Kidney capillary endothelial cell (primary cell): ENCODE results near the gene ABCD4.
A peak's percentile ranks its signal among the peaks of the same experiment; 100 is the strongest.

ENCODE experiments used
- DNase-seq: peaks from one replicate; pipeline ENCODE4 v3.0.0-alpha.2; 2018; ENCODE audit warnings: low spot score

Gene ABCD4

GRCh38 chr14:74302152-74302628, 544 bp downstream of the ABCD4 start:
- peak; percentile 72 for DNase-seq

DNA sequence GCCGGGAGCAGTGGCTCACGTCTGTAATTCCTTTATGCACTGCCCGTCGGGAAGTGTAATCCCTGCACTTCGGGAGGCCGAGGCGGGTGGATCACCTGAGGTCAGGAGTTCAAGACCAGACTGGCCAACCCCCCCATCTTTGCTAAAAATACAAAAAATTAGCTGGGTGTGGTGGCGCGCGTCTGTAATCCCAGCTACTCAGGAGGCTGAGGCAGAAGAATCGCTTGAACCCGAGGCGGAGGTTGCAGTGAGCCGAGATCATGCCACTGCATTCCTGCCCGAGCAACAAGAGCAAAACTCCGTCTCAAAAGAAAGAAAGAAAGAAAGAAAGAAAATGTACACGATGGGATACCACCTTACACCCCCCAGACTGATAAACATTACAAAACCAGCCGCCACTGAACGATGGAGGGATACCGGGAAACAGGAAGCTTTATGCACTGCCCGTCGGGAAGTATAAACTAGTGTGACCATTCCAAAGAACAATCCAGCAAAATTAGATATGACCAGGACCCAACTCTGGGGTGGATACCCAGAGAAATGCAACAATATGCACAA, 1.1 kb downstream of the ABCD4 start:
- DNase-seq, result no peak

DNA sequence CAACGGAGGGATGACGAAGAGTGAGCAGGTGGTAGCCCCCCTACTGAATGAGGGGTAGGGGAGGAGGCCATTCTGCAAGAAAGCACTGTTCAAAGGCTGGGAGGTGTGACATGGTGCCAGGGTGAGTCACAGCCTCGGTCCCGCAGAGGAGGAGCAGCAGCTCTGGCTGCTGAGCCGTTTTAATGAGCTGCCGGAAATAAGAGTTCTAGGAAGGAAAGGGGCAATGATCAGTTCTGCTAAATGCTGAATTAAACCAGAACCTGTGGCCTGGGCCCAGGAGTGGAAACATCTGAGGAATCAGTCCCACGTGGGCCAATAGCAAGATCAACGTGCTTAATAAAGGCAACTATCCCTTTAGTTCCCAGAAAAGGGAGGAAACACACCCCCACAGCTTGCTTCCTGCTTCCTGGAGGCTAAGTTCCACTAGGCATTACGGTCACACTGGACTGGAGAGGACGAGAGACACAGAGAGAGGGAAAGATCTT, 3.6 kb downstream of the ABCD4 start:
- peak; percentile 75 for DNase-seq

DNA sequence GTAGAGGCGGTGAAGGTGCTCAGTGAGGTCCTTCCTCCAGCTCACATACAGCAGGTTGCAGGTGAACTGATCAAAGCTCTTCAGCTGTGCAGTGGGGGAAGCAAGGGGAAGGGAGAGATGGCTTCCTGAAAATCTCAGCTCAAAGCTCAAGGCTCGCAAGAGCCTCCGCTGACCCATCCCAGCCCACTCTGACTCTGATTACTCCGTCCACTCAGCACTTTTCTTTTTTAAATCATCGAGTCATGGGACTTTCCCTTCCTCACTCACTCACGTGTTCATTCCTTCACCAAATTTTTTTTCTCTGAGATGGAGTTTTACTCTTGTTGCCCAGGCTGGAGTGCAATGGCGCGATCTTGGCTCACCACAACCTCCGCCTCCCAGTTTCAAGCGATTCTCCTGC, 4.7 kb downstream of the ABCD4 start:
- no peak for DNase-seq

DNA sequence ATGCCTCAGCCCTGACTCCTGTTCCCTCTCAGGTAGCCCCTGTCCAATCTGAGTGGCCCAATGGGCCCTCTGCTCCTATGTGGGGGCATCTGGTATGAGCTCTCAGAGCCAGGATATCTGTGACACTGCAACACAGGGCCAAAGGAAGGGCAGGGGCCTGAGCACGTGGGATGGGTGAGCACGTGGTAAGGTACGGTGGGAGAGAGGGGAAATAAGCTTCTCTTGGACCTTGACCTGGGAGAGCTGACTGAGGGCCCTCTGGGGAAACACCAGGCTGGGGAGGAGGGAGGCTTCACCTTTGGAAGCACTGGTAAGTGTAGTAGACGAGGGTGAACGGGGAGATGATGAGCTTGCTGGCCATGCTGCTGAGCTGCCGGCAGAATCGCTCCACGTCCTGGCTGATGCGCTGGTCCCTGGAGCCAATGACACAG, 6.7 kb downstream of the ABCD4 start:
- no peak for DNase-seq

DNA sequence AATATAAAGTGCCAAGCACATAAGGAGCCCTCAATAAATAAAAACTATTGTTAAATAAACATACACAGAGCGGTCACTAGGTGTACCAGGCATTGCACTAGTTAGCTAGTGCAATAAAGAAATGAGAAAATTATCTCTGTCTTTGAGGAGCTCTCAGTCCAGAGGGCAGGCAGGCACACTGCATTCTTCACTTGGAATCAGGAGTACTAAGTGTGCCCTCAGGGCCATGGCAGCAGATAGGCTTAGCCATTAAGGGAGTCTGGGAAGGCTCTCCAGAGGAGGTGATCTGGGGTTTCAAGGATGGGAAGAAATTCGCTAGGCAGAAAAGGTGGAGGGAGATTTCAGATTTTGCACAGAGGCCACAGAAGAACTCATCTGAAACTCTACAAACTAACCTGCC, 9.1 kb downstream of the ABCD4 start:
- no peak for DNase-seq

DNA sequence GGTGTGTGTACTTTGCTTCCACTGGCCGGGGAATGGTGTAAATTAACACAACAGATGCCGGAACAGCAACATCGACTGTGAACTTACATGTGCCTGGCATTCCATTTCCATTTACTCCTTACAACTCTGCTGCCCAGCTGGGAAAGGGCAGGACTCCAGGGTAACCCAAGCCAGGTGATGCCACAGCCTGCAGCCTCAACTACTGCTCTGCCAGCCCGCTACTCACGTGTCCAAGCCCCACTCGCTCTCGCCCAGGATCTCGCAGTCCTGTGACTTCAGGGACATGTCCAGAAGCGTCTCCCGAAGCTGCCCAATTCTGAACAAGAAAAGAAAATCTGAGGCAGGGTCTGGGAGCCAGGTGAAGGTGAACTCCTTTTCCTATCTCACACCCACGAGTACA, 10.7 kb downstream of the ABCD4 start:
- no peak for DNase-seq

- DNase-seq, result no peak
Measured at GRCh38 chr14:74290415-74290814, 12.3 kb downstream of the ABCD4 start.

- no peak for DNase-seq
Measured at GRCh38 chr14:74289801-74290200, 12.9 kb downstream of the ABCD4 start.

- no peak for DNase-seq
Measured at GRCh38 chr14:74286736-74287135, 16.0 kb downstream of the ABCD4 start.

GRCh38 chr14:74281069-74281468, 21.7 kb downstream of the ABCD4 start:
- DNase-seq, result no peak

DNA sequence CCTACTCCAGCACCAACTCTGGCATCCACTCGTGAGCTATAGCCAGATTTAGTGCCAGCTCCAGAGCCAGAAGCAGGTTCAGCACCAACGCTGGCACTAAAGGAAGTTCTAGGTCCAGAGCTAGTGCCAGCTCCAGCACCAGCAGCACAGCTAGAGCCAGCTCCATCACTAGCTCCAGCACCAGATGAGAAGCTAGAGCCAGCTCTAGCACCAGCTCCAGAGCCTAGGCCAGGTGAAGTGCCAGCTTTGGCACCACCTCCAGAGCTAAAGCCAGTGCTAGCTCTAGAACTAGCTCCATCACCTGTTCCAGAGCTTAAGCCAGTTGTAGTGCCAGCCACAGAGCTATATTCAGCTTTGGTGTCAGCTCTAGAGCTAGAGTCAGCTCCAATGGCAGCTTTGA, 24.7 kb downstream of the ABCD4 start:
- no peak for DNase-seq

- DNase-seq, result no peak
Measured at GRCh38 chr14:74275241-74275841, 27.4 kb downstream of the ABCD4 start.

GRCh38 chr14:74271365-74271764, 31.4 kb downstream of the ABCD4 start:
- DNase-seq, result no peak

DNA sequence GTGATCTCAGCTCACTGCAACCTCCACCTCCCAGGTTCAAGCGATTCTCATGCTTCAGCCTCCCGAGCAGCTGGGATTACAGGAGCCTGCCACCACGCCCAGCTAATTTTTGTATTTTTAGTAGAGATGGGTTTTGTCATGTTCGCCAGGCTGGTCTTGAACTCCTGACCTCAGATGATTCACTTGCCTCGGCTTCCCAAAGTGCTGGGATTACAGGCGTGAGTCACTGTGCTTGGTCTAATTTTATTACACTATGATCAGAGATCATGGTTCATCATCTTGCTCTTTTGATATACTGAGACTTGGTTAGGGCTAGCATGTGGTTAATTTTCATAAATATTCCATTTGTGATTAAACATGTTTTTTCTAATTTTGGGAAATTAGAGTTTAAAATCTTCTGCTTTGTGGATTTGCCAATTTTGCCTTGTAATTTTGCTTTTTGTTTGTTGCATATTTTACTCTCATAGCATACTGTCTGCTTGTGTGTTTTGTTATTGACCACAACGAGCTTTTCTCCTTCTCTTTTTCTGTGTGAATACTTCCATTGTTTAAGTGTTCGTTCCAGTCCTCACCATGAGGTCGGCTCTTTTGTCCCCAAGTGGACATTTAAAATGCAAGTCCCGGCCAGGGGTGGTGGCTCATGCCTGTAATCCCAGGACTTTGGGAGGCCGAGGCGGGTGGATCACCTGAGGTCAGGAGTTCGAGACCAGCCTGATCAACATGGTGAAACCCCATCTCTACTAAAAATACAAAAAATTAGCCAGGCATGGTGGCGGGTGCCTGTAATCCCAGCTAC, 32.2 kb downstream of the ABCD4 start:
- DNase-seq, result peak; percentile 38

DNA sequence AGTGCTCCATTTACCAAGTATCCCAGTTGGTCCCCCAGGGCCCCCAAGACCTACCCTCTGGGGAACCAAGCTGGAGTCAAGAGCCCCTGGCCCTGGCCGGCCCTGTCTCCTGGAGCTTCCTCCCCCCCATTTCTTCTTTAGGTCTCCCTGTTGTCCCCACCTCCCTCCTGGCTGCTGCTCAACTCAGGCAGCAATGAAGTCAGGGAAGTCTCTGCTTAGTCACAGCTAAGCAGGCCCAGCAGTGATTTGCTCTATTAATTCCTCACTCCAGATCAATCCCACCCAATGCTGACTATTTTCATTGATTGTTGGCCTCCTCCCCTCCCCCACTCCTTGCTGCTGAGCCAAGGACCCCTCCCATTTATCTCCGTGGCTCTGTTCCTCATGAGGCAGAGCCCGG, 35.1 kb downstream of the ABCD4 start:
- no peak for DNase-seq

GRCh38 chr14:74265301-74265965, 37.3 kb downstream of the ABCD4 start:
- no peak for DNase-seq

GRCh38 chr14:74263921-74264320, 38.8 kb downstream of the ABCD4 start:
- no peak for DNase-seq

- DNase-seq, result no peak
Measured at GRCh38 chr14:74263181-74263580, 39.6 kb downstream of the ABCD4 start.

DNA sequence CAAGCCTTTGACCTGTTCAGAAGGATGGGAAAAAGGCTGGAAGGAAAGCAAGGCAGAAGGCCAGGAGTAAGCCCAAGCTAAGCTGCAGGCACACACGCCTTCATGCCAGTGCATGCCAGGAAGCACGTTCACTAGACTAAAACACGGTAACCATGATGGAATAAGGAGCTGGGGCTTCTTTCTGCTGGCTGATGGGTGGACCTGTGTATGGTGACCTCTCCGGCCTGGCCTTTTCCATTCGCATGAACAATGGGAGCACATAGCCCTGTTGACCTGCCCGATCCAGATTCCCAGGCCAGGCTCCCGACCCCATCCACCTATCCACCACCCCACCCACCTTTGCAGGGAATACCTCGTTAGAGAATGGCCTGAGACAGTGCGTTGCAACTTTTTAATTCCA, 40.7 kb downstream of the ABCD4 start:
- DNase-seq, result no peak

DNA sequence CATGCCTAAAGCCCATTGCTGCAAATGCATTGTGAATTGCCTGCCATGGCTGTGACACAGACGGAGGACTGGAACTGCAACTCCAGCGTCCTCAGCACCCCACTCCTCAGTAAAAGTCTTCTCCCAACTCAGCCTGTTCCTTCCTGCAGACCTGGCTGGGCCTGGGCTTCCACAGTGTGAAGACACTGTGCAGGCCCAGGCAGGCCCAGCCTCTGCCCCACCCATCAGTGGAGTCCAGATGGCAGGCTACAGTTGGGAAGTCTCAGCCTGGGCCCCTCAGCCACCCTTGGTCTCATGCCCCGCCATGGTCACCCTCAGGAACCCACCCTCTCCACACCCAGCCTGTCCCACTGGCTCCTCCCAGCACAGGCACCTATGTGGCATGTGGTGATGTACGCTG, 41.4 kb downstream of the ABCD4 start:
- DNase-seq, result no peak

DNA sequence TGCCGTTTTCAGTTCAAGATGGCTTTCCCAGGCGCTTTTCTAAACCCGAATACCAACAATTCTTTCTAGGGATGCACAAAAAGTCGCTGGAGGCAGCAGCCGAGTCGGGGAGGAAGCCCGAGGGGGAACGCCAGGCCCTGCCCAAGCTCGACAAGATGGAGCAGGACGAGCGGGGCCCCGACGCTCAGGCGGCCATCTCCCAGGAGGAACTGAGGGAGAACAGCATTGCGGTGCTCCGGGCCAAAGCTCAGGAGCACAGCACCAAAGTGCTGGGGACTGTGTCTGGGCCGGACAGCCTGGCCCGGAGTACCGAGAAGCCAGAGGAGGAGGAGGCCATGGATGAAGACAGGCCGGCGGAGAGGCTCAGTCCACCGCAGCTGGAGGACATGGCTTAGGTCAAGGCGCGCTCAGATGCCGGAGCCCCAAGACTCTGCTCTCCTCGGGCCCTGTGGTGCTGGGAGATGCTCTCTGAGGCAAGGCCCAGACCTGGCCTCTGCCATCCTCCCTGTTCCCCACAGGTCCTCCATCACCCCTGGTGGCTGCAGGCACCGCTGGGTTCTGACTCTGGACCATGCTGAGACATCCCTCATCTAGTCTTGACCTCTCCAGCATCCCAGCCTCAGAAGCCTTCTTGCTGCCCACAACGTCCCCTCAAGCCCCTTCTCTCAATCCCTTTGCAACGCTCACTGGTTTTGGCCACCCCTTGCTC, 42.1 kb downstream of the ABCD4 start:
- DNase-seq, result no peak
